ENCODE data around the gene TMEM109. TPM values are rescaled to one million over a fixed set of nuclear protein-coding genes. Genes with fewer than 3 reads are reported as not detected.

Gene TMEM109
- total and polyA plus RNA-seq, 2 of the 13 experiments (the other 11 are each of a cell fraction or from before 2014, with no cell fraction given), result 7.7 to 18.0 TPM

DNA sequence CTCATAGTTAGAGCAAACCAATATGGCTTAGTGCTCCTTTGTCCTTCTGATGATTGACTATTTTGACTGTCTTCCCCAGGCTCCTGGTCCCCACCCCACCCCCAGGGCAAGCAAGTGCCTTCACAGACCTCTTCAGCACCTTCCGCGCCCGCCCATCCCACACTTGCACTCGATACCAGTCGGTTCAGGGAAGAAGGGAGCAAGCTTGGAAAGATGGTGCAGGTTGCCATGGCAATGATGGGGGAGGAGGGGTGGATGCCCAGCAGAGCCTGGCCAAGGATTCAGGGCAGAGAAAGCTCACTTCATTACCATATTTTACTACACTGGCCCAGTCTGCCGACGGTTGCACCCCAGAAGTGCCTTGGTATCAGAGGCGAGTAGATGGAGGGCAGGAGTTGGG, 12.5 kb downstream of the TMEM109 start (continued):
- TF ChIP-seq, protein P1, sequence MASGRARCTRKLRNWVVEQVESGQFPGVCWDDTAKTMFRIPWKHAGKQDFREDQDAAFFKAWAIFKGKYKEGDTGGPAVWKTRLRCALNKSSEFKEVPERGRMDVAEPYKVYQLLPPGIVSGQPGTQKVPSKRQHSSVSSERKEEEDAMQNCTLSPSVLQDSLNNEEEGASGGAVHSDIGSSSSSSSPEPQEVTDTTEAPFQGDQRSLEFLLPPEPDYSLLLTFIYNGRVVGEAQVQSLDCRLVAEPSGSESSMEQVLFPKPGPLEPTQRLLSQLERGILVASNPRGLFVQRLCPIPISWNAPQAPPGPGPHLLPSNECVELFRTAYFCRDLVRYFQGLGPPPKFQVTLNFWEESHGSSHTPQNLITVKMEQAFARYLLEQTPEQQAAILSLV (CRISPR knock-in tag; IDR thresholded peaks at IDR 0.05; ENCODE audit: borderline replicate concordance), result no peak
- TF ChIP-seq, protein P2, sequence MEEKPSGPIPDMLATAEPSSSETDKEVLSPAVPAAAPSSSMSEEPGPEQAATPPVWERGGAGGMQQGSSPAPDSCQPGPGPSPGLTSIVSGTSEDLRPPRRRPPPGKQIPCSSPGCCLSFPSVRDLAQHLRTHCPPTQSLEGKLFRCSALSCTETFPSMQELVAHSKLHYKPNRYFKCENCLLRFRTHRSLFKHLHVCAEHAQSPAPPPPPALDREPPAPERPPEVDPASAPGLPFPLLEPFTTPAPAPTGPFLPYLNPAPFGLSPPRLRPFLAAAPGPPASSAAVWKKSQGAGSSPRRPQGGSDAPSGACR (CRISPR knock-in tag; IDR thresholded peaks at IDR 0.05), result no peak
- TF ChIP-seq NR2F2 (IDR thresholded peaks at IDR 0.05; ENCODE audit: borderline replicate concordance, low read depth), result no peak
- TF ChIP-seq, protein P3, sequence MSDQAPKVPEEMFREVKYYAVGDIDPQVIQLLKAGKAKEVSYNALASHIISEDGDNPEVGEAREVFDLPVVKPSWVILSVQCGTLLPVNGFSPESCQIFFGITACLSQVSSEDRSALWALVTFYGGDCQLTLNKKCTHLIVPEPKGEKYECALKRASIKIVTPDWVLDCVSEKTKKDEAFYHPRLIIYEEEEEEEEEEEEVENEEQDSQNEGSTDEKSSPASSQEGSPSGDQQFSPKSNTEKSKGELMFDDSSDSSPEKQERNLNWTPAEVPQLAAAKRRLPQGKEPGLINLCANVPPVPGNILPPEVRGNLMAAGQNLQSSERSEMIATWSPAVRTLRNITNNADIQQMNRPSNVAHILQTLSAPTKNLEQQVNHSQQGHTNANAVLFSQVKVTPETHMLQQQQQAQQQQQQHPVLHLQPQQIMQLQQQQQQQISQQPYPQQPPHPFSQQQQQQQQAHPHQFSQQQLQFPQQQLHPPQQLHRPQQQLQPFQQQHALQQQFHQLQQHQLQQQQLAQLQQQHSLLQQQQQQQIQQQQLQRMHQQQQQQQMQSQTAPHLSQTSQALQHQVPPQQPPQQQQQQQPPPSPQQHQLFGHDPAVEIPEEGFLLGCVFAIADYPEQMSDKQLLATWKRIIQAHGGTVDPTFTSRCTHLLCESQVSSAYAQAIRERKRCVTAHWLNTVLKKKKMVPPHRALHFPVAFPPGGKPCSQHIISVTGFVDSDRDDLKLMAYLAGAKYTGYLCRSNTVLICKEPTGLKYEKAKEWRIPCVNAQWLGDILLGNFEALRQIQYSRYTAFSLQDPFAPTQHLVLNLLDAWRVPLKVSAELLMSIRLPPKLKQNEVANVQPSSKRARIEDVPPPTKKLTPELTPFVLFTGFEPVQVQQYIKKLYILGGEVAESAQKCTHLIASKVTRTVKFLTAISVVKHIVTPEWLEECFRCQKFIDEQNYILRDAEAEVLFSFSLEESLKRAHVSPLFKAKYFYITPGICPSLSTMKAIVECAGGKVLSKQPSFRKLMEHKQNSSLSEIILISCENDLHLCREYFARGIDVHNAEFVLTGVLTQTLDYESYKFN (CRISPR knock-in tag; conservative IDR thresholded peaks at IDR 0.05), result no peak
- TF ChIP-seq TGIF2 (CRISPR knock-in tag; IDR thresholded peaks at IDR 0.05), result no peak
- TF ChIP-seq ONECUT2 (CRISPR knock-in tag; IDR thresholded peaks at IDR 0.05), result no peak
- no peak for TF ChIP-seq ZKSCAN8 (CRISPR knock-in tag; IDR thresholded peaks at IDR 0.05; ENCODE audit: borderline replicate concordance)
- TF ChIP-seq MATR3 (CRISPR knock-in tag; IDR thresholded peaks at IDR 0.05), result no peak
